ENCODE measurements around the gene SPATA31D4. TPM values are rescaled to one million over a fixed set of nuclear protein-coding genes. Genes with fewer than 3 reads are reported as not detected.

Gene SPATA31D4
- total RNA-seq, 6 experiments from 2014 or later: not detected

DNA sequence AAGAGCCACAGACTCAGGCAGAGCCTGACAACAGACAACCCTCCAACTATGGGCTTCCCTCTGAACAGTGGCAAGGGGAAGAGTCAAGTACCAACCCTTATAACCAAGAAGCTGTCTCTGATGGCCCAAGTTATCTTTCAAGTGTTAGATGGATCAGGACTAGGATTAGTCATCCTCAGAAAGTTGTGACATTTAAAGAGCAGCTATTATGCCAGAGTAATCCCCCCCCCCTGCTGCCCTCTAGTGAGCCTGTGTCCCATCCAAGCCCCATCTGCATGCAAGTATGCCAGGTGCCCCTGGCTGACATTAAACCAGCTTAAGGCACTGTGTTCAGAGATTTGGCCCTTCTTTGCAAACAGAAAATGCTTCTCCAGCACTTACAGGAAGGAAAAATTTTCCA lies 43.5 kb downstream of the SPATA31D4 start:
- DNase-seq (no peak), ATAC-seq (no peak)
- no peak overlapping the region for H3K27ac ChIP-seq
- no peaks in the 10 kb centered on the region for H3K27me3 ChIP-seq
- no peak for TF ChIP-seq POLR2A (IDR thresholded peaks at IDR 0.05)
- TF ChIP-seq, protein P1, sequence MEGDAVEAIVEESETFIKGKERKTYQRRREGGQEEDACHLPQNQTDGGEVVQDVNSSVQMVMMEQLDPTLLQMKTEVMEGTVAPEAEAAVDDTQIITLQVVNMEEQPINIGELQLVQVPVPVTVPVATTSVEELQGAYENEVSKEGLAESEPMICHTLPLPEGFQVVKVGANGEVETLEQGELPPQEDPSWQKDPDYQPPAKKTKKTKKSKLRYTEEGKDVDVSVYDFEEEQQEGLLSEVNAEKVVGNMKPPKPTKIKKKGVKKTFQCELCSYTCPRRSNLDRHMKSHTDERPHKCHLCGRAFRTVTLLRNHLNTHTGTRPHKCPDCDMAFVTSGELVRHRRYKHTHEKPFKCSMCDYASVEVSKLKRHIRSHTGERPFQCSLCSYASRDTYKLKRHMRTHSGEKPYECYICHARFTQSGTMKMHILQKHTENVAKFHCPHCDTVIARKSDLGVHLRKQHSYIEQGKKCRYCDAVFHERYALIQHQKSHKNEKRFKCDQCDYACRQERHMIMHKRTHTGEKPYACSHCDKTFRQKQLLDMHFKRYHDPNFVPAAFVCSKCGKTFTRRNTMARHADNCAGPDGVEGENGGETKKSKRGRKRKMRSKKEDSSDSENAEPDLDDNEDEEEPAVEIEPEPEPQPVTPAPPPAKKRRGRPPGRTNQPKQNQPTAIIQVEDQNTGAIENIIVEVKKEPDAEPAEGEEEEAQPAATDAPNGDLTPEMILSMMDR (IDR thresholded peaks at IDR 0.05): no peak
- no peaks in the 10 kb centered on the region for H3K36me3 ChIP-seq
- no peaks in the 10 kb centered on the region for H3K9me3 ChIP-seq
- no peaks in the 10 kb centered on the region for H3K4me1 ChIP-seq
- intact Hi-C loops (cut with DNase I): no loop called here
- H3K4me3 ChIP-seq: no peak overlapping the region

DNA sequence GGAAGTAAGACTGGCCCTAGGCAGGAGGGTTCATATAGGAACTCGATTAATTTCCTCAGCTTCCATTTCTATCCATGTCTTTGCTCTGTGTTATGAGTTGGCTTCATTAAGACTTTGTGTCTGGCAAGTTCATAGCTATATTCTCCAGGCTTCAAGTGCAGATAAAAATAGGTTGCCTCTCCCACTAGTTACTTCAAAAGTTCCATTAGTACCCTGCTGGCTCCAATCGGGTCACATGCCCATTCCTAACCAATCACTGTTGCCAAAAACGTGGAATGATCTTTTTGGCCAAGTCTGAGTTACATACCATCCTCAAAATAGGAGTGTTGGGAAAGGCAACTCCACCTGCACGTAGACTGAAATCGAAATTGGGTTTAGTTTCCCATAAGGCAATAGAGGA lies 46.5 kb downstream of the SPATA31D4 start:
- TF ChIP-seq, protein P1 (IDR thresholded peaks at IDR 0.05): no peak
- TF ChIP-seq POLR2A (IDR thresholded peaks at IDR 0.05): no peak
- Histone ChIP-seq H3K4me3 (no peak overlapping the region), H3K9me3 (no peaks in the 10 kb centered on the region), H3K4me1 (no peaks in the 10 kb centered on the region), H3K36me3 (no peaks in the 10 kb centered on the region), H3K27me3 (no peaks in the 10 kb centered on the region), H3K27ac (no peak overlapping the region)
- intact Hi-C loops (cut with DNase I): no loop called here
- ATAC-seq (no peak), DNase-seq (no peak)
- 73% methylated on average over 5 of the region's 5 CpGs for WGBS (ENCODE audit: insufficient coverage, low coverage, low lambda C conversion rate, missing lambda C conversion rate)

DNA sequence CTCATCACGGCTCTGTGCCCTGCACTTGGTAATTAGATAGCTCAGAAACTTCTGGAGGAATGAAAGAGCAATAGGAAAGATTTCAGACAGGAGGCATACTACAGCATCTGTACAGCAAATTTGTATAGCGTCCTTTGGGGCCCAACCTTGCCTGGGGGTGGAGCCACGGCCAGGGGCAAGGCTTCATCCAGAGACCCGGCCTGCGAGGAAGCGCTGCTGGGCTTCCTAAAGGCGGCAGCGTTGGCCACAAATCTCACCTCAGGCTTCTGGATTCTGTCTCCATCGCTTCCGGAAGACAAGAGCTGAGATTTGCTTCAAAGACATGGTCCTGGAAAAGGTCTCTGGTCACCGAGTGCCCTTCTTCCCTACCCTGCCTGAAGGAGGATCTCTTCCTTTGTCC lies 48.1 kb downstream of the SPATA31D4 start:
- Histone ChIP-seq H3K4me1 (no peaks in the 10 kb centered on the region), H3K27ac (no peak overlapping the region), H3K9me3 (no peaks in the 10 kb centered on the region), H3K4me3 (no peak overlapping the region), H3K36me3 (no peaks in the 10 kb centered on the region), H3K27me3 (no peaks in the 10 kb centered on the region)
- no peak for ATAC-seq
- intact Hi-C loops (cut with DNase I): no loop called here
- TF ChIP-seq, protein P1 (IDR thresholded peaks at IDR 0.05): no peak
- no peak for TF ChIP-seq POLR2A (IDR thresholded peaks at IDR 0.05)
- 84% methylated on average over 6 of the region's 11 CpGs for WGBS (ENCODE audit: insufficient coverage, low coverage, low lambda C conversion rate, missing lambda C conversion rate)
- no peak for DNase-seq

DNA sequence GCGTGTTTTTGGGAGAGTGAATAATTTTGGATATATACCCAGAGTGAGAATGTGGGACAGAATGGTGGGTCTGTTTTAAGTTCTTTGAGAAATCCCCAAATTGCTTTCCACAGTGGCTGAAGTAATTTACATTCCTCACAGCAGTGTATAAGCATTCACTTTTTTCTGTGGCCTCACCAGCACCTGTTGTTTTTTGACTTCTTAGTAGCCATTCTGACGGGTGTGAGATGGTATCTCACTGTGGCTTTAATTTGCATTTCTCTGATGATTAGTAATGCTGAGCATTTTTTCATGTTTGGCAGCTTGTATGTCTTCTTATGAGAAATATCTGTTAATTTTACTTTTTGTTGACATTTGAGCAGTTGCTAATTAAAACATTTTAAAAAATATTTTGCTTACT lies 51.0 kb downstream of the SPATA31D4 start:
- no peaks in the 10 kb centered on the region for H3K36me3 ChIP-seq
- TF ChIP-seq, protein P1 (IDR thresholded peaks at IDR 0.05): no peak
- no peak for TF ChIP-seq POLR2A (IDR thresholded peaks at IDR 0.05)
- no peaks in the 10 kb centered on the region for H3K4me1 ChIP-seq
- H3K4me3 ChIP-seq: no peak overlapping the region
- no peak for ATAC-seq
- H3K27ac ChIP-seq: no peak overlapping the region
- H3K9me3 ChIP-seq: no peaks in the 10 kb centered on the region
- H3K27me3 ChIP-seq: no peaks in the 10 kb centered on the region
- intact Hi-C loops (cut with DNase I): no loop called here
- WGBS (ENCODE audit: insufficient coverage, low coverage, low lambda C conversion rate, missing lambda C conversion rate): 58% methylated on average over 2 of the region's 2 CpGs
- no peak for DNase-seq

DNA sequence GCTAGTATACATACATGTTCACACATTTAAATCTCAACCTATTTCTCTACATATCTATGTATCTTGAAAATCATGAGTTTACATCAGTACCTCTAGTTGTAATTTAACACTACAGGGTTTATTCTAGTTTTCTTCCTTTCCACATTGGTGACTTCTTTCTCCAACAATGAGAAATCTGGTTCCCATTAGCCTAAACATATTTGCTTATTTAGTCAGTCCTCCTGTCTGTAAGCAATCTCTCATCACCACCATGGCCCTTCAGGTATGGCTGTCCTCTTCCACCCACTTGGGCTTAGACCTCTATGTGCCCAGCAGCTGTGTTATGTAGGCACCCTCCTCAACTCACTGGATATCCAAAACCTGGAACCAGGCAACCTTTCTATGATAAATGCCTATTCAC lies 52.3 kb downstream of the SPATA31D4 start:
- Histone ChIP-seq H3K4me3 (no peak overlapping the region), H3K27ac (no peak overlapping the region), H3K27me3 (no peaks in the 10 kb centered on the region), H3K9me3 (no peaks in the 10 kb centered on the region), H3K36me3 (no peaks in the 10 kb centered on the region), H3K4me1 (no peaks in the 10 kb centered on the region)
- intact Hi-C loops (cut with DNase I): no loop called here
- ATAC-seq (no peak), DNase-seq (no peak)
- TF ChIP-seq, protein P1 (IDR thresholded peaks at IDR 0.05): no peak
- no peak for TF ChIP-seq POLR2A (IDR thresholded peaks at IDR 0.05)
